RWPE1 (cell line): ENCODE data around the gene PLCH2.

Experiments
- CTCF ChIA-PET: fragments of 350-600 bp; sonication (Branson Sonifier 250); formaldehyde crosslinking; extraction: SDS; loops from one replicate; lab custom pipeline; 2021; lab: Yijun Ruan, JAX
- POLR2A ChIA-PET: fragments of 400-600 bp; formaldehyde crosslinking; extraction: SDS; loops from one replicate; lab custom pipeline; 2020; ENCODE audit warnings: antibody characterized with exemption; ENCODE audit not compliant: low non-redundant PET; lab: Yijun Ruan, JAX
- DNase-seq: peaks from one replicate; pipeline ENCODE4 v3.0.0; 2012; ENCODE audit warnings: low spot score
- H3K27ac ChIP-seq: fragments of 450-650 bp; 2 replicates; pipeline ENCODE4 v1.5.1; 2017
- CTCF ChIP-seq: fragments of 450-650 bp; conservative IDR thresholded peaks from 2 replicates; pipeline ENCODE4 v1.5.1; 2017; ENCODE audit warnings: low read depth, mild to moderate bottlenecking

The PLCH2 gene

DNA sequence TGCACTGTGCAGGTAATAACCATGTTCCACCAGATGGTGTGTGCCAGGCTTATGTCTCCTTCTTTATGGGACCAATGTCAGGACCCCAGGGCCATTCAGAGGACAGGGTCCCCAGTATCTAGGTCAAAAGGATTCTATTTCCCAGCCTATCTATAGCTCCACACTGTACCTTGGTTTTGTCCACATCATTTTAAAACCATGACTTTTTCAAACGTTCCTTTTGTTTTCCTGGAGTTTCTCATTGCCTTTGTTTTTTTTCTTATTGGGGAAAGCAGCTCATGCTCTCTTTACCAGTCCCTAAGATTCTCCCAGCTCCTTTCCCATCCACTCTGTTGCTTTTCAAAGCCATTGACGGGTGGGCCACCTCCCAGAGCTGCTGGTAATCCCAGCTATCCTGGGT is 12.6 kb downstream of the PLCH2 start:
- no peak for DNase-seq
- no peak for TF ChIP-seq CTCF
- CTCF ChIA-PET = interaction anchor here (0.7 kb wide), 1 partner anchor 9 kb away, joined by 3 read pairs; no protein-coding TSS in a partner anchor
- POLR2A ChIA-PET = interaction anchor here (0.9 kb wide), 1 partner anchor 37 kb away, joined by 3 read pairs; no protein-coding TSS in a partner anchor
- no peak overlapping the region for H3K27ac ChIP-seq

- H3K27ac ChIP-seq = no peak overlapping the region
- ChIA-PET CTCF (interaction anchor here (0.5 to 0.6 kb wide), 2 partner anchors 388 to 697 kb away, joined by 3 to 5 read pairs; no protein-coding TSS in a partner anchor), POLR2A (interaction anchor here (0.6 kb wide), 1 partner anchor 52 kb away, joined by 3 read pairs; no protein-coding TSS in a partner anchor)
- no peak for DNase-seq
- TF ChIP-seq CTCF = no peak
Measured at GRCh38 chr1:2489615-2490014, 13.5 kb downstream of the PLCH2 start.

- ChIA-PET CTCF (interaction anchor here (0.5 to 0.7 kb wide), 2 partner anchors 37 to 999 kb away, joined by 3 to 5 read pairs; no protein-coding TSS in a partner anchor), POLR2A (no interaction called here)
- H3K27ac ChIP-seq = peak overlapping the region; percentile 15; the same call in 1 of the 2 replicates
- DNase-seq = no peak
- no peak for TF ChIP-seq CTCF
Measured at GRCh38 chr1:2492091-2492490, 16.0 kb downstream of the PLCH2 start.

GRCh38 chr1:2493218-2493617 is 17.1 kb downstream of the PLCH2 start:
- H3K27ac ChIP-seq = peak overlapping the region; percentile 89
- CTCF ChIA-PET = no interaction called here
- POLR2A ChIA-PET = no interaction called here
- no peak for DNase-seq
- TF ChIP-seq CTCF = no peak

DNA sequence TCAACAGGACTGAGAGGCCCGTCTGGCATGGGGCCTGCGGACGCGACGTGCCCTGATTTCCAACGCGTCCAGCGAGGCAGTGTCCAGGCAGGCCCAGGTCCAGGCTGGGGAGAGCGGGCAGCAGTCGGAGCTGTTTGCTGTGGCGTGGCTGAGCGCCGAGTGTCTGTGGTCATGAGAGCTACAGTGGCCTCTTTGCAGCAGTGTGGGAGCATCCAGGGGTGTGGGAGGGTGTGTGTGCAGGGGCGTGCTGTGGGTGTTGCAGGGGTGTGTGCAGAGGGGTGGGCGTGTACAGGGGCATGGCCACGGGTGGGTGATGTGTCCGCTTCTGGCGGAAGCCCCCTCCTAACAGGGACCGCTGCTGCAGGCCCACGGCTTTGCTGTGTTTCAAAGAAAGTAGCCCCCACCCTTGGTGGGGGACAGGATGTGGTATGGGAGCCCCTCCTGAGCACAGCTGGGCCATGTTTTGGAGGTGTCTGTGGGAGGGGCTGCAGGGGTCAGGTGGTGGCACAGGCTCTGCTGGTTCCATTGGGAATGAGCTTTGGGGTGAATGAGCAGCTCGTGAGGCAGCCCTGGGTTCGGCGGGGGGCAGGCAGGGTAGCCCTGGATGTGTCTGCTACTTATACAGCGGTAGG is 17.7 kb downstream of the PLCH2 start:
- POLR2A ChIA-PET = no interaction called here
- H3K27ac ChIP-seq = peak overlapping the region; percentile 89
- no peak for DNase-seq
- no peak for TF ChIP-seq CTCF
- CTCF ChIA-PET = no interaction called here

- peak overlapping the region; percentile 89 for H3K27ac ChIP-seq
- TF ChIP-seq CTCF = no peak
- CTCF ChIA-PET = no interaction called here
- POLR2A ChIA-PET = no interaction called here
- peak; percentile 92 for DNase-seq
Measured at GRCh38 chr1:2494323-2494693, 18.2 kb downstream of the PLCH2 start.
